ENCODE results near the gene PLPP6.

The PLPP6 gene

GRCh38 chr9:4690144-4690543 lies 28.1 kb downstream of the PLPP6 start:
- DNase-seq (ENCODE audit: low read depth in 1 of 2, low spot score in 1 of 2): no peak

- DNase-seq (ENCODE audit: low read depth in 1 of 2, low spot score in 1 of 2): no peak
Observed at GRCh38 chr9:4691795-4692194, 29.7 kb downstream of the PLPP6 start.

- no peak for DNase-seq (ENCODE audit: low read depth in 1 of 2, low spot score in 1 of 2)
Observed at GRCh38 chr9:4700091-4700490, 38.0 kb downstream of the PLPP6 start.

- DNase-seq (ENCODE audit: low read depth in 1 of 2, low spot score in 1 of 2): no peak
Observed at GRCh38 chr9:4700932-4701331, 38.8 kb downstream of the PLPP6 start.

GRCh38 chr9:4701526-4701925 lies 39.4 kb downstream of the PLPP6 start:
- no peak for DNase-seq (ENCODE audit: low read depth in 1 of 2, low spot score in 1 of 2)

GRCh38 chr9:4704129-4704528 lies 42.0 kb downstream of the PLPP6 start:
- no peak for DNase-seq (ENCODE audit: low read depth in 1 of 2, low spot score in 1 of 2)

GRCh38 chr9:4706021-4706420 lies 43.9 kb downstream of the PLPP6 start:
- no peak for DNase-seq (ENCODE audit: low read depth in 1 of 2, low spot score in 1 of 2)

GRCh38 chr9:4706971-4707622 lies 45.0 kb downstream of the PLPP6 start:
- DNase-seq (ENCODE audit: low read depth in 1 of 2, low spot score in 1 of 2): no peak

GRCh38 chr9:4709380-4709779 lies 47.3 kb downstream of the PLPP6 start:
- DNase-seq (ENCODE audit: low read depth in 1 of 2, low spot score in 1 of 2): no peak

- no peak for DNase-seq (ENCODE audit: low read depth in 1 of 2, low spot score in 1 of 2)
Observed at GRCh38 chr9:4713849-4714248, 51.8 kb downstream of the PLPP6 start.

- no peak for DNase-seq (ENCODE audit: low read depth in 1 of 2, low spot score in 1 of 2)
Observed at GRCh38 chr9:4714266-4715016, 52.3 kb downstream of the PLPP6 start.
